ENCODE results near the gene TFF2.

- TF ChIP-seq EZH2phosphoT487 (IDR thresholded peaks at IDR 0.05; ENCODE audit: insufficient read depth, low read depth), result no peak
- no peak for TF ChIP-seq EZH2 (IDR thresholded peaks at IDR 0.05; ENCODE audit: insufficient read depth, poor library complexity, severe bottlenecking)
These were observed 2.0 kb downstream of the TFF2 start for GRCh38 chr21:42348762-42349161.

Data from GM23248 (cell line).